H1 (cell line): ENCODE results near the gene RMND5B. TPM values are rescaled to one million over a fixed set of nuclear protein-coding genes. Genes with fewer than 3 reads are reported as not detected.

Experiments used
- CTCF ChIA-PET: fragments of 300-600 bp; sonication (Branson Sonifier 250); formaldehyde crosslinking; loops from one replicate; lab custom pipeline; 2021; ENCODE audit not compliant: partially characterized antibody; lab: Charles Lee
- POLR2A ChIA-PET: fragments of 300-600 bp; sonication (Branson Sonifier 250); formaldehyde crosslinking; loops from one replicate; lab custom pipeline; 2021; ENCODE audit warnings: inconsistent platforms; ENCODE audit not compliant: partially characterized antibody; lab: Charles Lee
- DNase-seq, 2 experiments: peaks; one replicate each; pipeline versions ENCODE4 v3.0.0 to v3.0.0-alpha.2; 2010 to 2022; ENCODE audit warnings: low spot score in 2 of 2, low read depth in 1 of 2, mixed read lengths in 1 of 2
- FAIRE-seq: peaks from 2 replicates; lab custom pipeline; 2011; peaks lifted over from hg19 to GRCh38; lab: Jason Lieb, UNC
- H2AFZ ChIP-seq: 2 replicates; pipeline ENCODE4 v1.8.1; 2012; ENCODE audit warnings: low read length, inconsistent platforms
- H2AK5ac ChIP-seq: 2 replicates; pipeline ENCODE4 v1.6.1; 2013; ENCODE audit warnings: low read depth, low read length
- H2BK120ac ChIP-seq: replicated peaks from 2 replicates; pipeline ENCODE3; 2013; ENCODE audit warnings: low read depth, low read length, inconsistent platforms
- H2BK12ac ChIP-seq: 2 replicates; pipeline ENCODE4 v1.6.1; 2013; ENCODE audit warnings: low read depth, low read length
- H2BK15ac ChIP-seq: 2 replicates; pipeline ENCODE4 v1.6.1; 2013; ENCODE audit warnings: low read length
- H2BK20ac ChIP-seq: 2 replicates; pipeline ENCODE4 v1.6.1; 2013; ENCODE audit warnings: low read length
- H2BK5ac ChIP-seq: 2 replicates; pipeline ENCODE4 v1.6.1; 2013; ENCODE audit warnings: low read depth, low read length
- H3K14ac ChIP-seq: 2 replicates; pipeline ENCODE4 v1.6.1; 2013; ENCODE audit warnings: inconsistent platforms; ENCODE audit not compliant: insufficient read length
- H3K18ac ChIP-seq: 2 replicates; pipeline ENCODE4 v1.6.1; 2013; ENCODE audit warnings: low read length; ENCODE audit errors: extremely low read depth
- H3K23ac ChIP-seq: 2 replicates; pipeline ENCODE4 v1.6.1; 2013; ENCODE audit warnings: inconsistent platforms; ENCODE audit not compliant: insufficient read length
- H3K23me2 ChIP-seq: 2 replicates; pipeline ENCODE4 v1.6.1; 2013; ENCODE audit warnings: low read depth, low read length
- H3K27ac ChIP-seq: 2 replicates; pipeline ENCODE4 v1.6.1; 2011; ENCODE audit warnings: low read depth, low read length, inconsistent platforms
- H3K27me3 ChIP-seq, 4 experiments: replicated peaks in 1 of 4; 1 replicate in 1 of 4; 2 replicates in 3 of 4; pipeline versions ENCODE4 v1.6.1 to v1.8.1; 2011 to 2013; ENCODE audit warnings: low read length in 3 of 4, mild to moderate bottlenecking in 3 of 4, inconsistent platforms in 2 of 4, mixed read lengths in 2 of 4, moderate library complexity in 1 of 4; ENCODE audit not compliant: control insufficient read depth in 3 of 4, insufficient read depth in 3 of 4; ENCODE audit errors: extremely low read depth in 1 of 4
- H3K36me3 ChIP-seq, 4 experiments: 2 replicates each; pipeline versions ENCODE4 v1.6.1 to v1.8.1; 2011 to 2013; ENCODE audit warnings: mild to moderate bottlenecking in 4 of 4, low read length in 3 of 4, moderate library complexity in 2 of 4, control low read depth in 1 of 4, inconsistent platforms in 1 of 4; ENCODE audit not compliant: insufficient read depth in 4 of 4, control insufficient read depth in 2 of 4
- H3K4ac ChIP-seq: replicated peaks from 2 replicates; pipeline ENCODE3; 2013; ENCODE audit warnings: low read length, low read depth, mixed read lengths, inconsistent platforms; ENCODE audit not compliant: insufficient read length
- H3K4me1 ChIP-seq, 4 experiments: replicated peaks in 1 of 4; 1 replicate in 1 of 4; 2 replicates in 3 of 4; pipeline versions ENCODE4 v1.6.1 to v1.8.1; 2011 to 2013; ENCODE audit warnings: low read length in 3 of 4, inconsistent platforms in 2 of 4, mixed read lengths in 1 of 4; ENCODE audit not compliant: insufficient read depth in 4 of 4, control insufficient read depth in 3 of 4
- H3K4me2 ChIP-seq, 2 experiments: 2 replicates each; pipeline versions ENCODE4 v1.6.1 to v1.8.1; 2011 to 2013; ENCODE audit warnings: low read depth in 2 of 2, low read length in 2 of 2, control low read depth in 1 of 2, inconsistent platforms in 1 of 2, mild to moderate bottlenecking in 1 of 2; ENCODE audit not compliant: insufficient read depth in 1 of 2
- H3K4me3 ChIP-seq, 4 experiments: fragments of 200-600, 300-600 bp in 1 of 4; sonication (generic), shearing (Covaris generic), sonication (Bioruptor Twin) in 1 of 4; 2 replicates each; pipeline versions ENCODE4 v1.5.1 to v1.8.1; 2011 to 2016; ENCODE audit warnings: low read length in 4 of 4, low read depth in 3 of 4, control low read depth in 2 of 4, inconsistent platforms in 2 of 4, mild to moderate bottlenecking in 2 of 4, mixed read lengths in 1 of 4, moderate library complexity in 1 of 4; ENCODE audit not compliant: insufficient read depth in 2 of 4; ENCODE audit errors: extremely low read depth in 1 of 4
- H3K56ac ChIP-seq: replicated peaks from 2 replicates; pipeline ENCODE3; 2013; ENCODE audit warnings: low read depth, mild to moderate bottlenecking, mixed read lengths, low read length, inconsistent platforms; ENCODE audit not compliant: insufficient read length
- H3K79me1 ChIP-seq: 2 replicates; pipeline ENCODE4 v1.6.1; 2013; ENCODE audit warnings: low read depth, low read length, control low read depth
- H3K79me2 ChIP-seq, 2 experiments: 2 replicates each; pipeline versions ENCODE4 v1.6.1 to v1.8.1; 2012 to 2013; ENCODE audit warnings: low read length in 2 of 2, mild to moderate bottlenecking in 2 of 2, inconsistent platforms in 1 of 2; ENCODE audit not compliant: insufficient read depth in 2 of 2, control insufficient read depth in 1 of 2
- H3K9ac ChIP-seq, 4 experiments: replicated peaks in 1 of 4; 1 replicate in 1 of 4; 2 replicates in 3 of 4; pipeline versions ENCODE4 v1.6.1 to v1.8.1; 2011 to 2013; ENCODE audit warnings: low read depth in 3 of 4, low read length in 3 of 4, control low read depth in 2 of 4, mild to moderate bottlenecking in 2 of 4, moderate library complexity in 2 of 4, inconsistent platforms in 1 of 4; ENCODE audit errors: extremely low read depth in 1 of 4
- H3K9me3 ChIP-seq, 2 experiments: 2 replicates each; pipeline versions ENCODE4 v1.6.1 to v1.8.1; 2012 to 2013; ENCODE audit warnings: mild to moderate bottlenecking in 2 of 2, moderate library complexity in 2 of 2, control low read depth in 1 of 2, inconsistent platforms in 1 of 2, low read depth in 1 of 2, low read length in 1 of 2, mixed read lengths in 1 of 2; ENCODE audit not compliant: insufficient read depth in 2 of 2
- H4K20me1 ChIP-seq, 2 experiments: replicated peaks in 1 of 2; 2 replicates each; pipeline versions ENCODE3 to v1.8.1; 2011 to 2013; ENCODE audit warnings: inconsistent platforms in 2 of 2, low read length in 2 of 2, mild to moderate bottlenecking in 1 of 2; ENCODE audit not compliant: insufficient read depth in 2 of 2, control insufficient read depth in 1 of 2
- H4K5ac ChIP-seq: 2 replicates; pipeline ENCODE4 v1.6.1; 2013; ENCODE audit warnings: low read length, low read depth, mixed read lengths, inconsistent platforms; ENCODE audit not compliant: insufficient read length
- H4K8ac ChIP-seq: 2 replicates; pipeline ENCODE4 v1.8.0; 2013; ENCODE audit warnings: mild to moderate bottlenecking, moderate library complexity, low read length, inconsistent platforms; ENCODE audit not compliant: insufficient read depth; ENCODE audit errors: extremely low read depth
- H4K91ac ChIP-seq: replicated peaks from 2 replicates; pipeline ENCODE3; 2013; ENCODE audit warnings: low read length, mixed read lengths, inconsistent platforms; ENCODE audit not compliant: insufficient read length
- ATF3 ChIP-seq: IDR thresholded peaks from 2 replicates; pipeline ENCODE4 v1.6.1; 2011; ENCODE audit warnings: low read depth, mild to moderate bottlenecking, low read length; ENCODE audit not compliant: insufficient read depth
- BRCA1 ChIP-seq: IDR thresholded peaks from 2 replicates; pipeline ENCODE4 v1.6.1; 2012; ENCODE audit warnings: low read depth, low read length, improper control_type of control experiment
- CTCF ChIP-seq, 3 experiments: IDR thresholded peaks; 1 replicate in 2 of 3; 2 replicates in 1 of 3; pipeline versions ENCODE4 v1.5.1 to v1.6.1; 2011; ENCODE audit warnings: low read length in 3 of 3, mild to moderate bottlenecking in 3 of 3, inconsistent platforms in 2 of 3, low read depth in 1 of 3, moderate library complexity in 1 of 3; ENCODE audit not compliant: insufficient read depth in 1 of 3; ENCODE audit errors: control extremely low read depth in 1 of 3
- HDAC6 ChIP-seq: IDR thresholded peaks from one replicate; pipeline ENCODE4 v1.7.1; 2012; ENCODE audit warnings: low read depth, mild to moderate bottlenecking, inconsistent platforms, low read length, moderate library complexity
- KDM1A ChIP-seq: fragments of 200-600, 300-600 bp; sonication (generic); IDR thresholded peaks from 2 replicates; pipeline ENCODE4 v1.7.1; 2016; ENCODE audit warnings: mild to moderate bottlenecking, low read length, borderline replicate concordance
- RFX5 ChIP-seq: IDR thresholded peaks from 2 replicates; pipeline ENCODE4 v1.6.1; 2011; ENCODE audit warnings: low read depth, low read length, improper control_type of control experiment, borderline replicate concordance
- SP2 ChIP-seq: IDR thresholded peaks from 2 replicates; pipeline ENCODE4 v1.6.1; 2012; ENCODE audit warnings: mild to moderate bottlenecking, low read length, inconsistent platforms
- TBP ChIP-seq: IDR thresholded peaks from 2 replicates; pipeline ENCODE4 v1.6.1; 2011; ENCODE audit warnings: low read depth, low read length, improper control_type of control experiment
- WGBS, 2 experiments: shearing (Covaris generic) in 1 of 2; methylation state at CpG; one replicate each; pipeline versions ENCODE4 v1.1.6 to v1.1.7; 2013 to 2015; ENCODE audit warnings: low lambda C conversion rate in 2 of 2, mixed read lengths in 2 of 2, inconsistent platforms in 1 of 2, low coverage in 1 of 2, missing lambda C conversion rate in 1 of 2; ENCODE audit not compliant: insufficient replicate concordance in 2 of 2, insufficient coverage in 1 of 2, insufficient read length in 1 of 2; ENCODE audit errors: extremely low coverage in 1 of 2, missing lambda C conversion rate in 1 of 2; 5-methylcytosine and 5-hydroxymethylcytosine counted together
- polyA plus RNA-seq, 7 experiments: library from polyadenylated mRNA; depleted of rRNA in 3 of 7; stranded (reverse) in 5 of 7; unstranded in 2 of 7; fragments of >200 nt in 5 of 7; fragments of 200-250 nt in 2 of 7; gene quantifications; 1 replicate in 5 of 7; 2 replicates in 1 of 7; 4 replicates in 1 of 7; pipeline versions ENCODE4 v1.2.1 to v1.2.3, GENCODE V29; 2011 to 2013; ENCODE audit warnings: missing spikeins in 2 of 7, mixed read lengths in 2 of 7
- total RNA-seq: library from RNA; stranded (reverse); fragmentation: NEBNext Ultra II Directional; extraction: Animal tissue kit (Norgen Biotek cat#: 25700); gene quantifications from 2 replicates; pipeline ENCODE4 v1.2.1, GENCODE V29; 2021

The RMND5B gene
- total and polyA plus RNA-seq, 2 of the 8 experiments (the other 6 are each of a cell fraction or from before 2014, with no cell fraction given) = 75.9 to 90.2 TPM

- Histone ChIP-seq H3K23me2 (peaks cover 20% of the 10 kb centered on the region), H2BK15ac (peak overlapping the region; percentile 93; the same call in 1 of the 2 replicates), H3K27ac (peak overlapping the region; percentile 78), H2AFZ (no peak overlapping the region), H4K20me1 (peaks cover 2 to 12% of the 10 kb centered on the region in 2 experiments), H2BK5ac (peak overlapping the region; percentile 95), H3K27me3 (no peaks in the 10 kb centered on the region), H3K18ac (peak overlapping the region; percentile 98), H2BK20ac (peak overlapping the region; percentile 83), H3K79me2 (peaks cover 16 to 62% of the 10 kb centered on the region in 2 experiments; a peak in 3 of 4 replicates), H3K79me1 (peaks cover 20% of the 10 kb centered on the region), H4K5ac (peak overlapping the region; percentile 77), H2BK12ac (peak overlapping the region; percentile 92), H3K23ac (no peak overlapping the region), H3K9ac (peak overlapping the region in 3 of 4 experiments; percentile 69 to 81 (median 74); a peak in 6 of 7 replicates), H3K4me3 (peak overlapping the region; percentile 54 to 98 (median 82)), H2BK120ac (peak overlapping the region; percentile 91), H3K9me3 (no peaks in the 10 kb centered on the region), H3K56ac (peak overlapping the region; percentile 70), H3K14ac (peak overlapping the region; percentile 50), H3K4me1 (peaks cover 3 to 38% (median 32%) of the 10 kb centered on the region in 4 experiments), H3K4ac (peak overlapping the region; percentile 80), H3K36me3 (no peaks in the 10 kb centered on the region), H4K8ac (peak overlapping the region; percentile 72), H2AK5ac (peak overlapping the region; percentile 79; the same call in 1 of the 2 replicates), H3K4me2 (peak overlapping the region; percentile 93 to 97), H4K91ac (peak overlapping the region; percentile 75)
- ChIA-PET CTCF (interaction anchor here (0.9 to 12.9 kb wide), 7 partner anchors 10 to 63 kb away, joined by 3 to 189 read pairs (median 8); partner anchors contain the start of gene RMND5B), POLR2A (interaction anchor here (1.1 to 40.7 kb wide), 15 partner anchors 2 to 92 kb away, joined by 3 to 1250 read pairs (median 6); partner anchors contain the start of genes HNRNPAB, N4BP3, NHP2 and RMND5B)
- DNase-seq = no peak
- no peak for FAIRE-seq
- 8% methylated on average over 27 of the region's 28 CpGs; no CpG with 5 or more reads in 1 of the 2 experiments for WGBS, 2 experiments
- TF ChIP-seq ATF3 = no peak
- TF ChIP-seq CTCF (IDR thresholded peaks at IDR 0.05; ENCODE audit: control extremely low read depth in 1 of 3, insufficient read depth in 1 of 3, low read depth in 1 of 3, low read length in 3 of 3) = no peak
- TF ChIP-seq TBP = peak; percentile 21; the same call in 1 of the 2 replicates
- TF ChIP-seq SP2 = no peak
- TF ChIP-seq HDAC6 = no peak
- no peak for TF ChIP-seq BRCA1
- TF ChIP-seq KDM1A = peak; percentile 59; the same call in 1 of the 2 replicates
- no peak for TF ChIP-seq RFX5
Measured at GRCh38 chr5:178114325-178115135, 16.3 kb upstream of the RMND5B start.
